NCI-H2171 (cell line): ENCODE data around the gene ADAM11.

Experiments
- DNase-seq: peaks from one replicate; lab custom pipeline; 2025; lab: John Stamatoyannopoulos, UW

The ADAM11 gene

DNA sequence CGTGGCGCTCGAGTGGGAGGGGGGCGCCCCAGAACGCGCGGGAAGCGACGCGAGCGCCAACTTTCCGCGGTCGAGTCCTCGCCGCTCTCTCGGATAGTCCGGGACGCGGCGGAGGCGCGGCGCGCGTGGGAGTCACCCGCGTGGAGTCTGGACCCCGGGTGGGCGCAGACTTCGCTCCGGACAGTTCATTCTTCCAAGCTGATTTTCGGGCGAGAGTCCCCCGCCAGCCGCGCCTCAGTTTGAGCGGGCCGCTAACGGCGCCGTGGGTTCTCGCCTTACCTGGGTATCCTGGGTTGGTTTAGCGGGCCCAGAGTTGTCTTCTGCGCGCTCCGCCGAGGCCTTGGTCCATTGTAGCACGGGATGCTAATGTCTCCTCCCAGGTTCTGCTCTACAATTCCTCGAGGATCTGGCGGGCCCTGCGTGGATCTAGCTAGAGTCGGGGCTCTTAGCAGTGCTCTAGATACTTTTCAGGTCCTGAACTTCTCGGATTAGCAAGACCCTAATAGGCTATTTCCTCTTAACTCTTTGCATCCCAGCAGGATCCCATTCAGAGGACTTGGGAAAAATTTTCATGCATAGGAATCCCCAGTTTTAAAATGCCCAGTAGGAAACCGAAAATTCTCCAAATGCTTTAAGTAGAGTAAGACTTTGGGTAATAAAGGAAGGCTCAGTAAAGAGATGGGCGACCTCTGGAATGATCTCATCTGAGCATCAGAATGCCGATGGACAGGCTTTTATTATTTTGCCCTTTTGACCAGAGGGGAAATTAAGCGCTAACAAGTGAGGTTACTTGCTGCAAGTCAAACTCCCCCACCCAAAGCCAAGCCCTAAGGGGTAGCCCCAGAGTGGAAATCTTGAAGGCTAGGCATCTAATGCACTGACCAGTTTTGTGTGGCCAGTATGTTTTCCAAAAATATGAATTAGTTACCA is 71.8 kb downstream of the ADAM11 start:
- DNase-seq: no peak

GRCh38 chr17:44831371-44831770 is 72.6 kb downstream of the ADAM11 start:
- no peak for DNase-seq
